HEK293 (cell line): ENCODE data around the gene APOL4.

Experiments
- TCF7L2 ChIP-seq: IDR thresholded peaks from 2 replicates; pipeline ENCODE4 v1.6.1; 2011; ENCODE audit warnings: low read depth, mild to moderate bottlenecking, inconsistent platforms, low read length, moderate library complexity, borderline replicate concordance
- ZNF624 ChIP-seq: fragments of 450-650 bp; formaldehyde crosslinking; IDR thresholded peaks from 2 replicates; pipeline ENCODE4 v1.5.1; 2017; ENCODE audit warnings: missing biosample characterization, missing genetic modification characterization

DNA sequence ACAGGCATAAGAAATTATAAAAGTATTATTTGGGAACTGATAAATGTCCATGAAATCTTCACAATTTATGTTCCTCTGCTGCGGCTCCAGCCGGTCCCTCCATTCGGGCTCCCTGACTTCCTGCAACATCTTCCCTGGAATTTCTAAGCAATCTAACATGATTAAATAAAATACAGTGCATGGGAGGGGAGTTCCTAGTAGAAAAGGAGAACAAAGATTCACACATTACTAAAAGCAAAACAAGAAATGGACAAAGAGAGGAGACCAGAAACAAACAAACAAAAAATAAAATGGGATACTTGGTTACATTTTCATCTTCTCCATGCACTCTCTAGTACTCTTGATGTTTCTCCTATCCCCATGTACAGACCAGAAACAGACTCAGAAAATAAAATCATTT lies 8.6 kb upstream of the APOL4 start:
- TF ChIP-seq TCF7L2 (no peak), ZNF624 (no peak)
